HG03103 (cell line): ENCODE results near the gene KLHL9.
"Not testable (repeated sequence)": the region's sequence is repeated elsewhere in the genome, so short reads cannot be mapped to it uniquely, and the experiment has no call there.

ENCODE experiments used
- ATAC-seq: cut with Tn5 transposase; IDR thresholded peaks from one replicate; pipeline ENCODE4 v1.9.1; 2021; ENCODE audit warnings: low read depth; ENCODE audit not compliant: unreplicated experiment

KLHL9 gene

GRCh38 chr9:21334701-21335632 lies at the start of gene KLHL9:
Gene KLHL9 (minus strand): TSS chr9:21335404. CDS start chr9:21334859, 545 bp downstream.
- peak; percentile 83 for ATAC-seq

GRCh38 chr9:21383627-21384026 lies 48.4 kb upstream of the KLHL9 start:
- no peak for ATAC-seq

- ATAC-seq = peak; percentile 97
Measured at GRCh38 chr9:21381448-21382339, 46.5 kb upstream of the KLHL9 start.

- ATAC-seq = not testable (repeated sequence)
Measured at GRCh38 chr9:21371467-21371866, 36.3 kb upstream of the KLHL9 start.

GRCh38 chr9:21367957-21368356 lies 32.8 kb upstream of the KLHL9 start, which contains the start of gene IFNA13:
Gene IFNA13 (minus strand): TSS chr9:21368057. CDS start chr9:21368010, 47 bp downstream.
- no peak for ATAC-seq

GRCh38 chr9:21367169-21367568 lies 32.0 kb upstream of the KLHL9 start:
- ATAC-seq = peak; percentile 85

- ATAC-seq = no peak
Measured at GRCh38 chr9:21362287-21362686, 27.1 kb upstream of the KLHL9 start.

- ATAC-seq = peak; percentile 88
Measured at GRCh38 chr9:21357479-21358460, 22.6 kb upstream of the KLHL9 start.

- no peak for ATAC-seq
Measured at GRCh38 chr9:21350787-21351186, 15.6 kb upstream of the KLHL9 start, which contains the start of gene IFNA6. Gene IFNA6 (minus strand): TSS chr9:21350887. CDS start chr9:21350887, 0 bp downstream.

GRCh38 chr9:21348430-21348970 lies 13.3 kb upstream of the KLHL9 start:
- no peak for ATAC-seq

- ATAC-seq = no peak
Measured at GRCh38 chr9:21340735-21341134, 5.5 kb upstream of the KLHL9 start.

GRCh38 chr9:21336457-21336856 lies 1.3 kb upstream of the KLHL9 start:
- no peak for ATAC-seq

- no peak for ATAC-seq
Measured at GRCh38 chr9:21333226-21333625, 2.0 kb downstream of the KLHL9 start.

GRCh38 chr9:21331676-21332402 lies 3.4 kb downstream of the KLHL9 start:
- no peak for ATAC-seq

- ATAC-seq = peak; percentile 81
Measured at GRCh38 chr9:21326526-21327139, 8.6 kb downstream of the KLHL9 start.

- ATAC-seq = no peak
Measured at GRCh38 chr9:21324047-21324446, 11.2 kb downstream of the KLHL9 start.

GRCh38 chr9:21322911-21323461 lies 12.2 kb downstream of the KLHL9 start:
- no peak for ATAC-seq

GRCh38 chr9:21320465-21320864 lies 14.7 kb downstream of the KLHL9 start:
- ATAC-seq = no peak
